ENCODE measurements around the gene RSRC2. TPM values are rescaled to one million over a fixed set of nuclear protein-coding genes. Genes with fewer than 3 reads are reported as not detected.
A peak's percentile ranks its signal among the peaks of the same experiment; 100 is the strongest.
"Not testable (repeated sequence)": the region's sequence is repeated elsewhere in the genome, so short reads cannot be mapped to it uniquely, and the experiment has no call there.

The RSRC2 gene
- polyA plus RNA-seq (2012; ENCODE audit: missing spikeins), result 72.6 TPM

GRCh38 chr12:122526683-122527477 is at the start of gene RSRC2, which contains the start of gene KNTC1:
TSS of gene RSRC2 (minus strand) at chr12:122526936. CDS start at chr12:122526853, 83 bp downstream.
TSS of gene KNTC1 (plus strand) at chr12:122527249. CDS start at chr12:122530064, 2,815 bp downstream.
- peak; percentile 98 for TF ChIP-seq POLR2AphosphoS5 (IDR thresholded peaks at IDR 0.05; ENCODE audit: low read depth, low read length)
- TF ChIP-seq TAF1 (IDR thresholded peaks at IDR 0.05; ENCODE audit: borderline replicate concordance, low read depth, low read length), result peak; percentile 90
- TF ChIP-seq POLR2A (IDR thresholded peaks at IDR 0.05; ENCODE audit: low read depth, low read length), result peak; percentile 99
- FAIRE-seq (peak; percentile 85), DNase-seq (ENCODE audit: insufficient read length) (peak; percentile 72)

GRCh38 chr12:122571821-122572220 is 45.1 kb upstream of the RSRC2 start:
- TF ChIP-seq POLR2A (IDR thresholded peaks at IDR 0.05; ENCODE audit: low read depth, low read length), result no peak
- FAIRE-seq (no peak), DNase-seq (ENCODE audit: insufficient read length) (no peak)

GRCh38 chr12:122570006-122570405 is 43.3 kb upstream of the RSRC2 start:
- DNase-seq (ENCODE audit: insufficient read length), result not testable (repeated sequence)

GRCh38 chr12:122569288-122569687 is 42.6 kb upstream of the RSRC2 start:
- no peak for DNase-seq (ENCODE audit: insufficient read length)
- TF ChIP-seq POLR2AphosphoS5 (IDR thresholded peaks at IDR 0.05; ENCODE audit: low read depth, low read length), result no peak
- no peak for TF ChIP-seq POLR2A (IDR thresholded peaks at IDR 0.05; ENCODE audit: low read depth, low read length)
- no peak for TF ChIP-seq TAF1 (IDR thresholded peaks at IDR 0.05; ENCODE audit: borderline replicate concordance, low read depth, low read length)
- FAIRE-seq, result no peak

More at GRCh38 chr12:122570006-122570405, 43.3 kb upstream of the RSRC2 start:
- not testable (repeated sequence) for FAIRE-seq

- DNase-seq (ENCODE audit: insufficient read length); FAIRE-seq: not testable (repeated sequence)
Measured at GRCh38 chr12:122566816-122567215, 40.1 kb upstream of the RSRC2 start.

GRCh38 chr12:122563361-122563760 is 36.6 kb upstream of the RSRC2 start:
- no peak for TF ChIP-seq TAF1 (IDR thresholded peaks at IDR 0.05; ENCODE audit: borderline replicate concordance, low read depth, low read length)
- TF ChIP-seq POLR2A (IDR thresholded peaks at IDR 0.05; ENCODE audit: low read depth, low read length), result no peak
- no peak for TF ChIP-seq POLR2AphosphoS5 (IDR thresholded peaks at IDR 0.05; ENCODE audit: low read depth, low read length)
- FAIRE-seq (no peak), DNase-seq (ENCODE audit: insufficient read length) (no peak)

- DNase-seq (ENCODE audit: insufficient read length) (no peak), FAIRE-seq (peak; percentile 46)
- TF ChIP-seq POLR2AphosphoS5 (IDR thresholded peaks at IDR 0.05; ENCODE audit: low read depth, low read length) (no peak), TAF1 (IDR thresholded peaks at IDR 0.05; ENCODE audit: borderline replicate concordance, low read depth, low read length) (no peak), POLR2A (IDR thresholded peaks at IDR 0.05; ENCODE audit: low read depth, low read length) (no peak)
Measured at GRCh38 chr12:122560138-122560537, 33.4 kb upstream of the RSRC2 start.

- DNase-seq (ENCODE audit: insufficient read length), result no peak
Measured at GRCh38 chr12:122558745-122559641, 32.3 kb upstream of the RSRC2 start.

GRCh38 chr12:122547330-122547729 is 20.6 kb upstream of the RSRC2 start:
- FAIRE-seq, result no peak
- TF ChIP-seq TAF1 (IDR thresholded peaks at IDR 0.05; ENCODE audit: borderline replicate concordance, low read depth, low read length), result no peak
- TF ChIP-seq POLR2A (IDR thresholded peaks at IDR 0.05; ENCODE audit: low read depth, low read length), result no peak
- no peak for TF ChIP-seq POLR2AphosphoS5 (IDR thresholded peaks at IDR 0.05; ENCODE audit: low read depth, low read length)
- no peak for DNase-seq (ENCODE audit: insufficient read length)

More at GRCh38 chr12:122558745-122559641, 32.3 kb upstream of the RSRC2 start:
- no peak for TF ChIP-seq POLR2AphosphoS5 (IDR thresholded peaks at IDR 0.05; ENCODE audit: low read depth, low read length)
- no peak for FAIRE-seq

- TF ChIP-seq POLR2AphosphoS5 (IDR thresholded peaks at IDR 0.05; ENCODE audit: low read depth, low read length) (no peak), TAF1 (IDR thresholded peaks at IDR 0.05; ENCODE audit: borderline replicate concordance, low read depth, low read length) (no peak)
- no peak for DNase-seq (ENCODE audit: insufficient read length)
- no peak for FAIRE-seq
Measured at GRCh38 chr12:122545855-122546254, 19.1 kb upstream of the RSRC2 start.

- DNase-seq (ENCODE audit: insufficient read length) (no peak), FAIRE-seq (peak; percentile 76)
- no peak for TF ChIP-seq POLR2AphosphoS5 (IDR thresholded peaks at IDR 0.05; ENCODE audit: low read depth, low read length)
- no peak for TF ChIP-seq TAF1 (IDR thresholded peaks at IDR 0.05; ENCODE audit: borderline replicate concordance, low read depth, low read length)
- no peak for TF ChIP-seq POLR2A (IDR thresholded peaks at IDR 0.05; ENCODE audit: low read depth, low read length)
Measured at GRCh38 chr12:122544537-122544936, 17.8 kb upstream of the RSRC2 start.

- FAIRE-seq, result no peak
- TF ChIP-seq POLR2A (IDR thresholded peaks at IDR 0.05; ENCODE audit: low read depth, low read length) (no peak), TAF1 (IDR thresholded peaks at IDR 0.05; ENCODE audit: borderline replicate concordance, low read depth, low read length) (no peak), POLR2AphosphoS5 (IDR thresholded peaks at IDR 0.05; ENCODE audit: low read depth, low read length) (no peak)
- DNase-seq (ENCODE audit: insufficient read length), result no peak
Measured at GRCh38 chr12:122538496-122538895, 11.8 kb upstream of the RSRC2 start.

Data from GM12892 (cell line).